HCT116 (cell line): ENCODE data around the gene NAB1. TPM values are rescaled to one million over a fixed set of nuclear protein-coding genes. Genes with fewer than 3 reads are reported as not detected.

Experiments
- ATAC-seq: fragments of 200-7000 bp; cut with Tn5 transposase; 2 replicates; pipeline ENCODE4 v1.9.1; 2020; ENCODE audit warnings: mild to moderate bottlenecking, moderate library complexity
- BruUV-seq: library from RNA; stranded (reverse); fragments of 400-500 nt; replicated peaks from 2 replicates; lab custom pipeline; 2021; lab: Mats Ljungman, UMichigan
- CTCF ChIA-PET: fragments of 300-600 bp; sonication (Branson Sonifier 250); formaldehyde crosslinking; loops from one replicate; lab custom pipeline; 2021; ENCODE audit warnings: antibody characterized with exemption; lab: Charles Lee
- POLR2A ChIA-PET: fragments of 300-600, 350-600 bp; sonication (Branson Sonifier 250); formaldehyde crosslinking; loops from one replicate; lab custom pipeline; 2021; ENCODE audit warnings: antibody characterized with exemption; lab: Charles Lee
- RAD21 ChIA-PET, 2 experiments: fragments of 300-600 bp; sonication (Branson Sonifier 250); formaldehyde crosslinking; loops; one replicate each; lab custom pipeline; 2023; ENCODE audit warnings: low total read pairs in 2 of 2; ENCODE audit not compliant: uncharacterized antibody in 2 of 2, unreplicated experiment in 2 of 2, low non-redundant PET in 1 of 2; lab: Charles Lee
- DNase-seq: peaks from one replicate; pipeline ENCODE4 v3.0.0-alpha.2; 2010; ENCODE audit warnings: low read depth, low spot score
- H2AFZ ChIP-seq: fragments of 200-600 bp; shearing (Covaris generic), sonication (generic); 2 replicates; pipeline ENCODE4 v1.6.1; 2017; ENCODE audit warnings: low read depth, mixed run types, mixed read lengths, antibody characterized with exemption, low read length; ENCODE audit not compliant: poor library complexity, severe bottlenecking
- H3K27ac ChIP-seq: 2 replicates; pipeline ENCODE4 v1.5.1; 2012; ENCODE audit warnings: low read depth, low read length
- H3K27me3 ChIP-seq: fragments of 200-600 bp; sonication (generic); 2 replicates; pipeline ENCODE4 v1.6.1; 2016; ENCODE audit warnings: mixed run types, low read length, mixed read lengths; ENCODE audit not compliant: insufficient read depth
- H3K36me3 ChIP-seq, 2 experiments: fragments of 200-500 bp in 1 of 2; fragments of 200-600 bp in 1 of 2; sonication (Bioruptor generic) in 1 of 2; sonication (generic) in 1 of 2; 2 replicates each; pipeline versions ENCODE4 v1.5.1 to v1.6.1; 2014 to 2016; ENCODE audit warnings: low read length in 2 of 2, inconsistent platforms in 1 of 2, mixed read lengths in 1 of 2, mixed run types in 1 of 2; ENCODE audit not compliant: insufficient read depth in 2 of 2, control insufficient read depth in 1 of 2
- H3K4me1 ChIP-seq, 2 experiments: fragments of 200-600 bp in 1 of 2; sonication (generic) in 1 of 2; 2 replicates each; pipeline versions ENCODE4 v1.5.1 to v1.6.1; 2012 to 2017; ENCODE audit warnings: low read length in 2 of 2, inconsistent platforms in 1 of 2, mild to moderate bottlenecking in 1 of 2, mixed read lengths in 1 of 2, mixed run types in 1 of 2, moderate library complexity in 1 of 2; ENCODE audit not compliant: insufficient read depth in 2 of 2, control insufficient read depth in 1 of 2
- H3K4me2 ChIP-seq: fragments of 200-600 bp; sonication (generic); 2 replicates; pipeline ENCODE4 v1.6.1; 2017; ENCODE audit warnings: mixed run types, low read length, mixed read lengths
- H3K4me3 ChIP-seq, 2 experiments: fragments of 200-600 bp in 1 of 2; sonication (generic) in 1 of 2; replicated peaks in 1 of 2; 2 replicates each; pipeline ENCODE4 v1.5.1; 2011 to 2016; ENCODE audit warnings: low read length in 2 of 2, control low read depth in 1 of 2, low read depth in 1 of 2, mild to moderate bottlenecking in 1 of 2, mixed read lengths in 1 of 2, mixed run types in 1 of 2
- H3K79me2 ChIP-seq: fragments of 200-600 bp; sonication (generic); 2 replicates; pipeline ENCODE4 v1.6.1; 2017; ENCODE audit warnings: mild to moderate bottlenecking, mixed run types, low read length, moderate library complexity, mixed read lengths; ENCODE audit not compliant: insufficient read depth
- H3K9ac ChIP-seq: fragments of 200-600 bp; sonication (generic); 2 replicates; pipeline ENCODE4 v1.6.1; 2016; ENCODE audit warnings: low read length, mixed read lengths
- H3K9me2 ChIP-seq: fragments of 200-600 bp; sonication (generic), shearing (Covaris generic); 2 replicates; pipeline ENCODE4 v1.6.1; 2017; ENCODE audit warnings: mixed run types, mild to moderate bottlenecking, moderate library complexity; ENCODE audit not compliant: insufficient read depth
- H3K9me3 ChIP-seq, 2 experiments: fragments of 200-500 bp in 1 of 2; fragments of 200-600 bp in 1 of 2; sonication (Bioruptor generic) in 1 of 2; sonication (generic) in 1 of 2; 2 replicates each; pipeline ENCODE4 v1.6.1; 2014 to 2017; ENCODE audit warnings: low read length in 2 of 2, mixed read lengths in 2 of 2, inconsistent platforms in 1 of 2, low read depth in 1 of 2, mild to moderate bottlenecking in 1 of 2, mixed run types in 1 of 2, moderate library complexity in 1 of 2; ENCODE audit not compliant: control insufficient read depth in 1 of 2, insufficient read depth in 1 of 2
- H4K20me1 ChIP-seq: fragments of 200-600 bp; sonication (generic), shearing (Covaris generic); 2 replicates; pipeline ENCODE4 v1.6.1; 2017; ENCODE audit warnings: mixed run types, mild to moderate bottlenecking, moderate library complexity; ENCODE audit not compliant: insufficient read depth
- CBX3 ChIP-seq: IDR thresholded peaks from 2 replicates; pipeline ENCODE4 v1.6.1; 2012; ENCODE audit warnings: low read depth
- CEBPB ChIP-seq: IDR thresholded peaks from 2 replicates; pipeline ENCODE4 v1.6.1; 2012; ENCODE audit warnings: low read depth
- EGR1 ChIP-seq: IDR thresholded peaks from 2 replicates; pipeline ENCODE4 v1.6.1; 2012; ENCODE audit warnings: low read depth
- ELF1 ChIP-seq: IDR thresholded peaks from 2 replicates; pipeline ENCODE4 v1.6.1; 2012; ENCODE audit warnings: low read depth, borderline replicate concordance
- EZH2phosphoT487 ChIP-seq: fragments of 200-600 bp; IDR thresholded peaks from 2 replicates; pipeline ENCODE4 v1.6.1; 2018; ENCODE audit warnings: antibody characterized with exemption, borderline replicate concordance
- FOSL1 ChIP-seq: IDR thresholded peaks from 2 replicates; pipeline ENCODE4 v1.6.1; 2012; ENCODE audit warnings: low read depth
- JUND ChIP-seq: IDR thresholded peaks from 2 replicates; pipeline ENCODE4 v1.6.1; 2012
- POLR2A ChIP-seq: IDR thresholded peaks from 2 replicates; pipeline ENCODE4 v1.7.0; 2011; ENCODE audit warnings: borderline replicate concordance; ENCODE audit not compliant: insufficient read depth, insufficient read length; ENCODE audit errors: extremely low read depth
- POLR2AphosphoS5 ChIP-seq: IDR thresholded peaks from 2 replicates; pipeline ENCODE4 v1.6.1; 2011; ENCODE audit warnings: mild to moderate bottlenecking, low read depth, low read length, moderate library complexity
- RAD21 ChIP-seq: IDR thresholded peaks from 2 replicates; pipeline ENCODE4 v1.6.1; 2012; ENCODE audit warnings: low read depth, mild to moderate bottlenecking
- SIN3A ChIP-seq: IDR thresholded peaks from 2 replicates; pipeline ENCODE4 v1.6.1; 2012; ENCODE audit warnings: low read depth
- SRF ChIP-seq: IDR thresholded peaks from 2 replicates; pipeline ENCODE4 v1.6.1; 2012; ENCODE audit warnings: low read depth
- YY1 ChIP-seq: IDR thresholded peaks from 2 replicates; pipeline ENCODE4 v1.6.1; 2011; ENCODE audit warnings: low read length, low read depth, moderate library complexity, mild to moderate bottlenecking; ENCODE audit not compliant: insufficient replicate concordance; ENCODE audit errors: extremely low read depth
- ZFX ChIP-seq: fragments of 450-650 bp; IDR thresholded peaks from 2 replicates; pipeline ENCODE4 v1.6.1; 2017
- intact Hi-C: fragments of 100-400 bp; cut with micrococcal nuclease; formaldehyde crosslinking; loops from 2 replicates; pipeline ENCODE4 v1.10.0; 2022
- total RNA-seq: library from RNA; stranded (reverse); gene quantifications from one replicate; pipeline ENCODE4 v1.2.1, GENCODE V29; 2021; ENCODE audit not compliant: unreplicated experiment
- TF ChIP-seq, protein P1 (sequence below): IDR thresholded peaks from 2 replicates; pipeline ENCODE4 v1.6.1; 2011; ENCODE audit warnings: mild to moderate bottlenecking, low read length, moderate library complexity; ENCODE audit not compliant: insufficient replicate concordance; ENCODE audit errors: extremely low read depth
- TF ChIP-seq, protein P2 (sequence below): IDR thresholded peaks from 2 replicates; pipeline ENCODE4 v1.6.1; 2012
- TF ChIP-seq, protein P3 (sequence below): IDR thresholded peaks from 2 replicates; pipeline ENCODE4 v1.6.1; 2012
- TF ChIP-seq, protein P4 (sequence below), 3 experiments: fragments of 200-600 bp in 1 of 3; sonication (generic) in 1 of 3; IDR thresholded peaks in 2 of 3; conservative IDR thresholded peaks in 1 of 3; 2 replicates each; pipeline ENCODE4 v1.5.1; 2012 to 2017; ENCODE audit warnings: low read depth in 2 of 3, low read length in 2 of 3, antibody characterized with exemption in 1 of 3, borderline replicate concordance in 1 of 3, control low read depth in 1 of 3, mild to moderate bottlenecking in 1 of 3, mixed read lengths in 1 of 3, mixed run types in 1 of 3, moderate library complexity in 1 of 3; ENCODE audit not compliant: insufficient read depth in 1 of 3

NAB1 gene
- total RNA-seq, 1 experiment from 2014 or later, result 43.8 TPM

DNA sequence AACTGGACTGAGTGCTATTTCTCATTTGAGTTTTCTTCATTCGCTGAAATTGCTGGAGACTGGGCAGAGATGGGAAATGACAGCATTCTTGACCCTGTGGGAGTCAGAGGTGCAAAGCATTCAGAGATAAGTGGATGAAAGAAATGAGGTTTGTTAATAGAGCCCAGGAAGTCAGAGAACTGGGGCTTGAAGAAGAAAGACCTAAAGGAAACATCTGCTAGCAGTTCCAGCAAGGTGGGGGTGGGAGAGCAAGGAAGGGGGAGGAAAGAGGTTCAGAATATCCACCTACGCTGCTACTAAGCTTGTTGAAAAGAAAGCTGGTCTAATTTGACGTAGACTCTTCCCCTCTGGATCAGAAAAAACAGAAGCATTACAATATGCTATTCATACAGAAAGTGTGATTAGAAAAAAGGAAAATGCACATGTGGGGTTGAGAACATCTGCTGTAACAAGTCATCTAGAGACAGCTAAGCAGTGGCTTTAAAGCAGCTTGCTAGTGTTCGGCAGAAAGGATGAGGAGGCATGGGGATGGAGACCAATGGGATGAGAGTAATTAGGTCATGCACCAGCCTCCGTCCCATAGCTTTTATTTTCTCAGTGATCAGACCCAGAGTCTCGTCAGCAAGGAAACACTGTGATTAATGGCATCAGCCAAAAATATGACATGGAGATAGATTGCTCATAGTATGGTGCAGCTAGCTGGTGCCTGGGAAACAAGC is 29.7 kb downstream of the NAB1 start:
- H3K9me3 ChIP-seq, result no peaks in the 10 kb centered on the region
- no TSS peak for BruUV-seq
- H3K9me2 ChIP-seq, result no peaks in the 10 kb centered on the region
- ChIA-PET CTCF (interaction anchor here (0.8 to 1.7 kb wide), 3 partner anchors 22 to 87 kb away, joined by 3 read pairs; no protein-coding TSS in a partner anchor), POLR2A (no interaction called here), RAD21 (no interaction called here)
- H3K79me2 ChIP-seq, result peaks cover 8% of the 10 kb centered on the region; the same call in 1 of the 2 replicates
- no peak overlapping the region for H3K9ac ChIP-seq
- H3K4me1 ChIP-seq, result peaks cover 0 to 20% of the 10 kb centered on the region in 2 experiments; a peak in 2 of 4 replicates
- H3K36me3 ChIP-seq, result peaks cover 0 to 7% of the 10 kb centered on the region in 2 experiments; a peak in 1 of 4 replicates
- H3K27me3 ChIP-seq, result no peaks in the 10 kb centered on the region
- intact Hi-C loops, result no loop called here
- no peak for ATAC-seq
- H3K4me3 ChIP-seq, result no peak overlapping the region
- no peak for TF ChIP-seq YY1
- TF ChIP-seq, protein P1, sequence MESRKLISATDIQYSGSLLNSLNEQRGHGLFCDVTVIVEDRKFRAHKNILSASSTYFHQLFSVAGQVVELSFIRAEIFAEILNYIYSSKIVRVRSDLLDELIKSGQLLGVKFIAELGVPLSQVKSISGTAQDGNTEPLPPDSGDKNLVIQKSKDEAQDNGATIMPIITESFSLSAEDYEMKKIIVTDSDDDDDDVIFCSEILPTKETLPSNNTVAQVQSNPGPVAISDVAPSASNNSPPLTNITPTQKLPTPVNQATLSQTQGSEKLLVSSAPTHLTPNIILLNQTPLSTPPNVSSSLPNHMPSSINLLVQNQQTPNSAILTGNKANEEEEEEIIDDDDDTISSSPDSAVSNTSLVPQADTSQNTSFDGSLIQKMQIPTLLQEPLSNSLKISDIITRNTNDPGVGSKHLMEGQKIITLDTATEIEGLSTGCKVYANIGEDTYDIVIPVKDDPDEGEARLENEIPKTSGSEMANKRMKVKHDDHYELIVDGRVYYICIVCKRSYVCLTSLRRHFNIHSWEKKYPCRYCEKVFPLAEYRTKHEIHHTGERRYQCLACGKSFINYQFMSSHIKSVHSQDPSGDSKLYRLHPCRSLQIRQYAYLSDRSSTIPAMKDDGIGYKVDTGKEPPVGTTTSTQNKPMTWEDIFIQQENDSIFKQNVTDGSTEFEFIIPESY, result no peak
- no peak for TF ChIP-seq EZH2phosphoT487
- no peak for TF ChIP-seq CBX3
- TF ChIP-seq SRF, result no peak
- no peak for TF ChIP-seq RAD21
- TF ChIP-seq POLR2AphosphoS5, result no peak
- TF ChIP-seq CEBPB, result no peak
- TF ChIP-seq, protein P2, sequence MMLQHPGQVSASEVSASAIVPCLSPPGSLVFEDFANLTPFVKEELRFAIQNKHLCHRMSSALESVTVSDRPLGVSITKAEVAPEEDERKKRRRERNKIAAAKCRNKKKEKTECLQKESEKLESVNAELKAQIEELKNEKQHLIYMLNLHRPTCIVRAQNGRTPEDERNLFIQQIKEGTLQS, result no peak
- no peak for TF ChIP-seq FOSL1
- no peak for TF ChIP-seq JUND
- no peak for TF ChIP-seq POLR2A
- TF ChIP-seq, protein P3, sequence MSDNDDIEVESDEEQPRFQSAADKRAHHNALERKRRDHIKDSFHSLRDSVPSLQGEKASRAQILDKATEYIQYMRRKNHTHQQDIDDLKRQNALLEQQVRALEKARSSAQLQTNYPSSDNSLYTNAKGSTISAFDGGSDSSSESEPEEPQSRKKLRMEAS, result no peak
- TF ChIP-seq EGR1, result no peak
- TF ChIP-seq, protein P4, sequence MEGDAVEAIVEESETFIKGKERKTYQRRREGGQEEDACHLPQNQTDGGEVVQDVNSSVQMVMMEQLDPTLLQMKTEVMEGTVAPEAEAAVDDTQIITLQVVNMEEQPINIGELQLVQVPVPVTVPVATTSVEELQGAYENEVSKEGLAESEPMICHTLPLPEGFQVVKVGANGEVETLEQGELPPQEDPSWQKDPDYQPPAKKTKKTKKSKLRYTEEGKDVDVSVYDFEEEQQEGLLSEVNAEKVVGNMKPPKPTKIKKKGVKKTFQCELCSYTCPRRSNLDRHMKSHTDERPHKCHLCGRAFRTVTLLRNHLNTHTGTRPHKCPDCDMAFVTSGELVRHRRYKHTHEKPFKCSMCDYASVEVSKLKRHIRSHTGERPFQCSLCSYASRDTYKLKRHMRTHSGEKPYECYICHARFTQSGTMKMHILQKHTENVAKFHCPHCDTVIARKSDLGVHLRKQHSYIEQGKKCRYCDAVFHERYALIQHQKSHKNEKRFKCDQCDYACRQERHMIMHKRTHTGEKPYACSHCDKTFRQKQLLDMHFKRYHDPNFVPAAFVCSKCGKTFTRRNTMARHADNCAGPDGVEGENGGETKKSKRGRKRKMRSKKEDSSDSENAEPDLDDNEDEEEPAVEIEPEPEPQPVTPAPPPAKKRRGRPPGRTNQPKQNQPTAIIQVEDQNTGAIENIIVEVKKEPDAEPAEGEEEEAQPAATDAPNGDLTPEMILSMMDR (IDR thresholded peaks at IDR 0.05 in 2 of 3, conservative IDR thresholded peaks at IDR 0.05 in 1 of 3; ENCODE audit: borderline replicate concordance in 1 of 3, insufficient read depth in 1 of 3, low read depth in 2 of 3, low read length in 2 of 3), result no peak
- TF ChIP-seq SIN3A, result no peak
- no peak for TF ChIP-seq ZFX
- TF ChIP-seq ELF1, result no peak
- no peaks in the 10 kb centered on the region for H4K20me1 ChIP-seq
- no peak overlapping the region for H2AFZ ChIP-seq
- no peak overlapping the region for H3K4me2 ChIP-seq
- H3K27ac ChIP-seq, result no peak overlapping the region
- DNase-seq, result no peak
